Stimulated activated naive CD8-positive, alpha-beta T cell treated with anti-CD3 and anti-CD28 coated beads, Interleukin-15, Interleukin-2, amounts not matched to agents 100 ng/mL and 50 ng/mL, for 24 hours (primary cell): Measurements from ENCODE around the gene ZNF106.

Experiments used
- H3K27ac Mint-ChIP-seq: one replicate; pipeline ENCODE4 v1.8.0; 2021; ENCODE audit warnings: mild to moderate bottlenecking, mixed read lengths
- H3K27me3 Mint-ChIP-seq: one replicate; pipeline ENCODE4 v1.8.0; 2021; ENCODE audit warnings: mixed read lengths
- H3K36me3 Mint-ChIP-seq: one replicate; pipeline ENCODE4 v1.8.0; 2021; ENCODE audit warnings: low read depth, mixed read lengths
- H3K4me1 Mint-ChIP-seq: one replicate; pipeline ENCODE4 v1.8.0; 2021; ENCODE audit warnings: low read depth, mixed read lengths
- H3K4me3 Mint-ChIP-seq: one replicate; pipeline ENCODE4 v1.8.0; 2021; ENCODE audit warnings: mild to moderate bottlenecking, mixed read lengths
- H3K9me3 Mint-ChIP-seq: one replicate; pipeline ENCODE4 v1.8.0; 2021; ENCODE audit warnings: mixed read lengths

Gene ZNF106

DNA sequence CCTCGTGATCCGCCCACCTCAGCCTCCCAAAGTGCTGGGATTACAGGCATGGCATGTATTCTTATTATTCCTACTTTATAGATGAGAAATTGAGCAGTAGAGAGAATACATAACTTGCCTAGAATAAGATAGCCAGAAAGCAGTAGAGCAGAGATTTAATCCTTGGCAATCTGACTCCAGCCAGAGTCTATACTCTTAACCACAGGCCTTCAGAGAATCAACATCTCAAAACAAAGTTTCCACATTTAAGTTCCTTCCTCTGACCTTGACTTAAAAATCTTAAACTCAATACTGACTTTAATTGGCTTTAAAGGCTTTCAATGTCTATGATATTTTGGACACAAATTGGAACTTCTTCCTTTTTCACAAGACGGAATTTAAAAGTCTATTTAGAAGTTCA, 37.1 kb downstream of the ZNF106 start:
- H3K9me3 Mint-ChIP-seq, result no peaks in the 10 kb centered on the region
- no peak overlapping the region for H3K4me3 Mint-ChIP-seq
- peaks cover 45% of the 10 kb centered on the region for H3K36me3 Mint-ChIP-seq
- H3K27me3 Mint-ChIP-seq, result no peaks in the 10 kb centered on the region
- peaks cover 9% of the 10 kb centered on the region for H3K4me1 Mint-ChIP-seq
- no peak overlapping the region for H3K27ac Mint-ChIP-seq

DNA sequence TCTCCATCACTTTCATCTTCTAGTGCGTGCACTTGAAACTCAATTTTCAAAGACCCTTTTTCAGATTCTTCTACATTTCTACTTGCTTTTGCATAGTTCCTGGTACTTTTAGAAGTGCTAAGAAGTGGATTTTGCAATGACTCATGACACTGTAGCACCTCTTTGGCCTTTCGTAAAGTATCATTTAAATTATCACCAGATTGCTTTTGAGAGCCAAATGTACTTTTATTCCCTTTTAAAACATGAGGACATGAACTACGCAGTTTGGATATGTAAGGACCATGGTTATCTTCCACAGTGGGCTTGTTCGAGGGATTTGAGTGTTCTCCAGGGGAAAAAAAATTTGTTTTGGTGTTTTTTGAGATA, 40.5 kb downstream of the ZNF106 start:
- Mint-ChIP-seq H3K9me3 (no peaks in the 10 kb centered on the region), H3K27me3 (no peaks in the 10 kb centered on the region), H3K4me3 (no peak overlapping the region), H3K36me3 (peaks cover 52% of the 10 kb centered on the region), H3K4me1 (no peaks in the 10 kb centered on the region), H3K27ac (no peak overlapping the region)

DNA sequence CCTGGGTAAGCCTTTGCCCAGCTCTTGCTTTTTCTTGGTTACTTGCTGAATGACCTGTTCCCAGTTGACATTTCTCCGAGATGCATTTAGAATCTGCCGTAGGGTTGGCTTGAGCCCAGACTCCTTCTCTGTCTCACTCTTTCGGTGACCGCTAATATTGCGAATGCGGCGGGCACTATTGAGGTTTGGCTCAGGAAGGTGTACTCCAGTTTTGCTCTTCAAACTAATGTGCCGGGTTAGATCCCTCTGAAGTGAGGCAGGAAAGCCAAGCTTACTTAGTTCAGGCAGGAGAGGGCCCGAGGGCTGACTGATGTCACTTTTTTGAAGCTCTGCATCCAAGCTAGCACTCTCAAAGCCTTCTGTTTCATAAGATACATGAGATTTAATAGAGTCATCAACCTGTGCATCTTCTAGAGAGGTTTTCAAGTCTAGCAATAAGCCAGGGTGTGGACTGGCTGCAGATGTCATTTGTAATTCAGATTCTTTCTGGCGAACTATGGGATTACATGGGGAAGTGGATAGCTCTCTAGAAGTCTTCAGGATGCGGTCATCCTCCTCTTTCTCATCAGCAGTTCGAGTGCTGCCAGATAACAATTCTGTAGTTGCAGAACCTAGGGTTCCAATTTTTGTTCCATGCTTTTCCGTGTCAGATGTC, 41.0 kb downstream of the ZNF106 start:
- no peaks in the 10 kb centered on the region for H3K9me3 Mint-ChIP-seq

DNA sequence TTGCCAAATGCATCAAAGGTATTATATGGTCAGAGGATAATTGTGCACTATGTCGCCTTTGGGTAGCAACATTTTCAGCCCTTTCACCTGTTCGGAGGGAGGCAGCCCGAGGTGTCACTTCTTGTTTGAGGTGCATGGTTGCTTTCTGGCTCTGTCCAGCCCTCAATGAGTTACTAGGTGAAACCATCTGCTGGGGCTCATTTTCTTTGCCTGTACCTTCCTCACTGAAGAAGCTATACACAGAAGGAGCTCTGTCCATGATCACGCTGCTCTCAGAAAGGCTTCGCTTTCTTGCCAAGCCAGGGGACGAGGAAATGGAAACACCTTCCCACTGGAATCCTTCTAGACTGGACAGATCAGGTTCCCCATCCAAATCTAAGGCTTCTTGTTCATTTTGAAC, 42.7 kb downstream of the ZNF106 start:
- Mint-ChIP-seq H3K27me3 (no peaks in the 10 kb centered on the region), H3K36me3 (peaks cover 57% of the 10 kb centered on the region), H3K4me3 (no peak overlapping the region), H3K9me3 (no peaks in the 10 kb centered on the region), H3K4me1 (no peaks in the 10 kb centered on the region), H3K27ac (no peak overlapping the region)

More for the DNA sequence above, 41.0 kb downstream of the ZNF106 start:
- Mint-ChIP-seq H3K27ac (no peak overlapping the region), H3K4me3 (no peak overlapping the region), H3K36me3 (peaks cover 57% of the 10 kb centered on the region), H3K4me1 (no peaks in the 10 kb centered on the region), H3K27me3 (no peaks in the 10 kb centered on the region)

DNA sequence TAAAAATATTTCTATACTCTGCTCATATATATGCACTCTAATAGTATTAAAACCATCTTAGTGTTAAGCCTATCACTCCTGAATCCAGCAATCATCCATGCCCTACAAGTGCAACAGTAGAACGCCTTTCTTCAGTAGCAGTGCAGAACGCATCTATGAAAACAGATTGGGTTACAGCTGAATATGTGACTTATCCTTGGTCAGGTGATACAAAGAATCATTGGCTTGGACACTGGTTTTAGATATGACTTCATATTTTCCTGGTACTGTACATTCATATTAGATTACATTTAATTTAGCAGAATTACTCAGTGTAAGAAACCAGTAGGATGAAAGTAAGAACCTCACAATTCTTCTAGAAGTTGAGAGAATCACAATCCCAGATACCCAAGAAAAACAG, 43.3 kb downstream of the ZNF106 start:
- Mint-ChIP-seq H3K4me3 (no peak overlapping the region), H3K9me3 (no peaks in the 10 kb centered on the region), H3K4me1 (no peaks in the 10 kb centered on the region), H3K36me3 (peaks cover 57% of the 10 kb centered on the region), H3K27me3 (no peaks in the 10 kb centered on the region), H3K27ac (no peak overlapping the region)

DNA sequence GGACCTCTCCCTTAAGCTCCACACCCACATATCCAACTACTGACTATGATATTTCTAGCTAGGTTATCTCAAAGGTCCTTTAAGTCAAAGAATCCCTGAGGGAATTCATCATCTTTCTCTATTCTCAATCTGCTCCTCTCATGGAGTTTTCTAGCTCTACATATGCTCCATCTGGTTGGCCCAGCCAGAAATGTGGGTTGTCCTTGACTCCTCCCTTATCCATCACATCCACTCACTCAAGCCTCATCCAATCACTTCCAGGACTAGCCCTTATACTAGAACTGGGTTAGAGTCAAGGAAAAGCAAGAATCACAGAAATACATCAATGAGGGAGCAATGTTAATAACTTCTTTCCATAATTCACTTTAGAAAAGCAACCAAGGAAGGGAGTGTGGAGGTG, 45.4 kb downstream of the ZNF106 start:
- H3K36me3 Mint-ChIP-seq, result peaks cover 45% of the 10 kb centered on the region

DNA sequence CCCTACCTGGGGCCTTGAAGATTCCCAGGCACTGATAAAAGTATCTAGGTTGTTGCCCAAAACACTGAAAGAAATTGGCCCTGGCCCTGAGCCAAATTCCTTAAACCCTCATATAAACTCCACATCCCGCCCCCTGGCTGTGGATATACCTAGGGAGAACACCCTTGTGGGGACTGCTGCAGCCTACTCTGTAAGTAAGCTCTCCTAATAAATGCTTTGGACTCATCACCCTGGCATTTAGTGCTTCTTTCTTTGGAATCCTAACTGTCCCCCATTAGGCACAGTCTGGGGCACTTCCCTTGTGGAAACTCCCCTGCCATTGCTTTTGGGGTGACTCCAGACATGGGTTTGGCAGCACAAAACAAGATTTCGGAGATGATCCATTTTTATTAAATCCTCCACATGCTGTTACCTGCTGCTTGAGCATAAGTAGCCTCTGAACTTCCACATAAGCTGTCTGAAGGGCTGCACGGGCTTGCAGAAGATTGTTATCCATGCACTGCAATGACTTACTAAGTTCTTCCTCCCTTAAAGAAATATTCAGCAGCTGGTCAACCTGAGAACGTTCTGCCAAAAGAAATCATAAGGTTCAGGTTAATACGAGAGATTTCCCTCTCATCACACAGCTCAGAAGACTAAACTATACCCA, 46.4 kb downstream of the ZNF106 start:
- Mint-ChIP-seq H3K9me3 (no peaks in the 10 kb centered on the region), H3K4me3 (no peak overlapping the region), H3K36me3 (peaks cover 41% of the 10 kb centered on the region), H3K27ac (no peak overlapping the region), H3K27me3 (no peaks in the 10 kb centered on the region), H3K4me1 (no peaks in the 10 kb centered on the region)

More for the DNA sequence above, 45.4 kb downstream of the ZNF106 start:
- Mint-ChIP-seq H3K27me3 (no peaks in the 10 kb centered on the region), H3K4me1 (no peaks in the 10 kb centered on the region), H3K4me3 (no peak overlapping the region), H3K9me3 (no peaks in the 10 kb centered on the region), H3K27ac (no peak overlapping the region)

DNA sequence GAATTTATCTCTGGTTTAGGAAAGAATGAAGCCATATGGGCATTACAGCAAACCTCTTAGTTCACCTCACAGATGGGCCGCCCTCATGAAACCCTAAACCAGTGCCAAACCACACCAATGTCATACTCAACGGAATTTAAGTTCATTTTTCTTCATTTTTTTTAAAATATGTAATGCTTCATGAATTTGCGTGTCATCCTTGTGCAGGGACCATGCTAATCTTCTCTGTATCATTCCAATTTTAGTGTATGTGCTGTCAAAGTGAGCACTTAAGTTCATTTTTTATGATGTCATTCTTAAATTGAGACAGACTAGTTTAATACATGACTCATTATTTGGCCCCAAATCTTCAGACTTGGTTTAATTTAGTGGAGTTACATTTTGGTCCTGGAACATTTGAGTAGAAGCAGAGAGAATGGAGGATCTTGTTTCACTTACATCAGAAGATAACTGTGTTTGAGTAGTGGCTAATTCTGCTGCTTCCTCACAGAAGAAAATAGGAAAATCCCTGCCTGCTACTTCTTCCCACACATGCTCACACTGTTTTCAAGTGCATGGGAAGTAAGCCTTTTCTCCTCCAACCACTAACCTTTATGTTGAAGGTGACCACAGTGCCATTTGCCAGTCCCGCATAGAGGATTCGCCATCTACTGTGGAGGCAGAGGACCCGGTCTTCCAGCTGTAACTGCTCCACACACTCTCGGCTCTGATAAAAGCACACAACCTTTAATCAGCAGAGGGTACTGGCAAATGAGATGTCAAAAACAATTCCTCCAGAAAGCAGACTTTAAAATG, 63.3 kb downstream of the ZNF106 start:
- Mint-ChIP-seq H3K27me3 (no peaks in the 10 kb centered on the region), H3K27ac (peak overlapping the region; percentile 83), H3K4me3 (no peak overlapping the region), H3K36me3 (peaks cover 63% of the 10 kb centered on the region), H3K9me3 (no peaks in the 10 kb centered on the region), H3K4me1 (peaks cover 21% of the 10 kb centered on the region)

DNA sequence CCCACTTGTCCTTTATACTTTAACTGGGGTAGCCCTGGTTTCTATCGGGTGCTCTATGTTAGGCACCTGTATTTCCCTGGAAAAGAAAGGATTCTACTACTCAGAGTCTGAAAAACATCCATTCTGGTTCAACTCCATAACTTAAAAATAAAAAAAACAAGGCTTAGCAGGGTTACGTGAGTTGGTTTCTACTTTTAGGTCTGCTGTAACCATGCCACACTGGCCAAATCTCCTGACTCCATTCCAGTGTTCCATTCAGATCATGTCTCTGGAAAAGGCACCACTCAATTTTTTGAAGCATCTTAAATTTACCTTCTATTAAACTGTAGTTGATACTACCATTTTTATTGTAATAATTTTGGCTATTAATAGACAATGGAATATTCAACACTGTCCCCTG, 69.6 kb downstream of the ZNF106 start:
- Mint-ChIP-seq H3K9me3 (no peaks in the 10 kb centered on the region), H3K36me3 (peaks cover 66% of the 10 kb centered on the region), H3K4me1 (no peaks in the 10 kb centered on the region), H3K27me3 (no peaks in the 10 kb centered on the region), H3K4me3 (no peak overlapping the region), H3K27ac (no peak overlapping the region)

DNA sequence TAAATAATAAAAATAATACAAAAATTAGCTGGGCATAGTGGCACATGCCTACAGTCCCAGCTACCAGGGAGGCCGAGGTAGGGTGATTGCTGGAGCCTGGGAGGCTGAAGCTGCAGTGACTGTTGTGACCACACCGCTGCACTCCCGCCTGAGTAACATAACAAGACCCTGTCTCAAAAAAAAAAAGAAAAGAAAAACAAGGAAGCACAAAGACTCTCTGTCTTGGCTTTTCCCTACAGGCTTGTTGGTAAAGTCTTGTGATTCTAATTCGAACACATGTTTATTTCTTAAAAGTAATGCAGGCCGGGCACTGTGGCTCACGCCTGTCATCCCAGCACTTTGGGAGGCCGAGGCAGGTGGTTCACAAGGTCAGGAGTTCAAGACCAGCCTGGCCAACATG, 71.6 kb downstream of the ZNF106 start:
- Mint-ChIP-seq H3K4me3 (no peak overlapping the region), H3K27me3 (no peaks in the 10 kb centered on the region), H3K9me3 (no peaks in the 10 kb centered on the region), H3K27ac (no peak overlapping the region), H3K4me1 (no peaks in the 10 kb centered on the region), H3K36me3 (peaks cover 53% of the 10 kb centered on the region)

DNA sequence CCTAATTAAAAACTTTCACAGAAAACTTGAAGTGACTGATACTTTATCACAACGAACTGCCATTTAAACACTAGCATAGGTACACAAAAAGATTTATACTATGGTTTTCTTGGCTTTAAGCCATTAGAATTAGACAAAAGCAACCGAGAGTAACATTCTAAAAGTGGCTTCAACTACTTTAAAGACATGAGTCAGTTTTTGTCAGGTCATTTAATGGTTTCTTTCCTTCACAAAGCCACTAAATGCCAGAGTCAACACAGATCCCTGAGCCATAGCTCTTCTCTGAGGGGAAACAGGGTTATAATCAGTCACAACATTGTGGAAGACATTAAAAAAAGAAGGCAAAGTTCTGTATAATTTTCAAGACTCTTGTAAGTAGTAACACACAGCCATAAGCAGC, 77.0 kb downstream of the ZNF106 start:
- Mint-ChIP-seq H3K9me3 (no peaks in the 10 kb centered on the region), H3K27me3 (no peaks in the 10 kb centered on the region), H3K27ac (no peak overlapping the region), H3K4me3 (no peak overlapping the region), H3K4me1 (no peaks in the 10 kb centered on the region), H3K36me3 (peaks cover 31% of the 10 kb centered on the region)

DNA sequence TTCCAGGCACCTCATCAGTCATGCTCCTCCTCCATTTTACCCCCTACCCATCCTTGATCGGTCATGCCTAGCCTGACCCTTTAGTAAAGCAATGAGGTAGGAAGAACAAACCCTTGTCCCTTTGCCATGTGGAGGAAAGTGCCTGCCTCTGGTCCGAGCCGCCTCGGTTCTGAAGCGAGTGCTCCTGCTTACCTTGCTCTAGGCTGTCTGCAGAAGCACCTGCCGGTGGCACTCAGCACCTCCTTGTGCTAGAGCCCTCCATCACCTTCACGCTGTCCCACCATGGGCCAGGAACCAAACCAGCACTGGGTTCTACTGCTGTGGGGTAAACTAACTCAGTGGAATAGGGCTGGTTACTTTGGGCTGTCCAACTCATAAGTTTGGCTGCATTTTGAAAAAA, 79.1 kb downstream of the ZNF106 start:
- Mint-ChIP-seq H3K36me3 (peaks cover 20% of the 10 kb centered on the region), H3K9me3 (no peaks in the 10 kb centered on the region), H3K27me3 (no peaks in the 10 kb centered on the region), H3K27ac (no peak overlapping the region), H3K4me1 (no peaks in the 10 kb centered on the region), H3K4me3 (no peak overlapping the region)

DNA sequence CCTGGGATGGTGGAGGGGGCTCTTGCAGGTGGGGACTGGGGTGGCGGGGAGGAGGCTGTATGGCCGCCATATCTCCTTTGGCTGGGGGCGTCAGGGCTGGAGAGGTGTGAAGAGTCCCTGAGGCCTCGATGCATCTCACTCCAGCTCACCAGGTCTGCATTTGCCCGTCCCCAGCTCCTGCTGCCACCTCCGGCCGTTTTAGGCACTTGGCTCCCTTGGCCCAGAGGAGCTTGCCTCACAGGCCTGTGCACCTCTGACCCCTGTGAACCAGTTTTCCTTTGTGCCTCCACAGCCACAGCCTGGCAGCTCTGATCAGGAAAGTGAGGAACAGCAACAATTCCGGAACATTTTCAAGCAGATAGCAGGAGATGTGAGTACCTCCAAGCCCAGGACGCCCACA, 81.9 kb downstream of the ZNF106 start:
- H3K27ac Mint-ChIP-seq, result no peak overlapping the region
- peaks cover 9% of the 10 kb centered on the region for H3K36me3 Mint-ChIP-seq
- H3K9me3 Mint-ChIP-seq, result no peaks in the 10 kb centered on the region
- no peaks in the 10 kb centered on the region for H3K4me1 Mint-ChIP-seq
- no peak overlapping the region for H3K4me3 Mint-ChIP-seq
- H3K27me3 Mint-ChIP-seq, result no peaks in the 10 kb centered on the region

DNA sequence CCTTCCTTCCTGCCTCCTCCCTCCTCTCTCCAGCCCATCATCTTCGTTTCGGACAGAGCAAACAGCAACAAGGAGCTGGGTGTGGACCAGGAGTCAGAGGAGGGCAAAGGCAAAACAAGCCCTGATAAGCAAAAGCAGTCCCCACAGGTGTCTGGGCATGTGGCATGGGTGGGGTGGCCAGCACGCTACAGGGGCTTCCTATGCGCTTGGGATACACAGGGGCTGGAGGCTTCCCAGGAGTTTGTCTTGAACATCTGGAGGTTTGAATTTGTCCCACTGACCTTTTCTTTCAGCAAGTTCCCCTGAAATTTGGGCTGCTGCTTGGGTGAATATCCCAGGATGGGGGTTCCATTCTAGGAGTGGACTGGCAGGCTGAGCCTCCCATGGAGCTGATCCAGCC, 82.8 kb downstream of the ZNF106 start:
- no peaks in the 10 kb centered on the region for H3K9me3 Mint-ChIP-seq
- H3K36me3 Mint-ChIP-seq, result peaks cover 7% of the 10 kb centered on the region
- no peaks in the 10 kb centered on the region for H3K27me3 Mint-ChIP-seq
- H3K27ac Mint-ChIP-seq, result no peak overlapping the region
- H3K4me1 Mint-ChIP-seq, result no peaks in the 10 kb centered on the region
- no peak overlapping the region for H3K4me3 Mint-ChIP-seq

DNA sequence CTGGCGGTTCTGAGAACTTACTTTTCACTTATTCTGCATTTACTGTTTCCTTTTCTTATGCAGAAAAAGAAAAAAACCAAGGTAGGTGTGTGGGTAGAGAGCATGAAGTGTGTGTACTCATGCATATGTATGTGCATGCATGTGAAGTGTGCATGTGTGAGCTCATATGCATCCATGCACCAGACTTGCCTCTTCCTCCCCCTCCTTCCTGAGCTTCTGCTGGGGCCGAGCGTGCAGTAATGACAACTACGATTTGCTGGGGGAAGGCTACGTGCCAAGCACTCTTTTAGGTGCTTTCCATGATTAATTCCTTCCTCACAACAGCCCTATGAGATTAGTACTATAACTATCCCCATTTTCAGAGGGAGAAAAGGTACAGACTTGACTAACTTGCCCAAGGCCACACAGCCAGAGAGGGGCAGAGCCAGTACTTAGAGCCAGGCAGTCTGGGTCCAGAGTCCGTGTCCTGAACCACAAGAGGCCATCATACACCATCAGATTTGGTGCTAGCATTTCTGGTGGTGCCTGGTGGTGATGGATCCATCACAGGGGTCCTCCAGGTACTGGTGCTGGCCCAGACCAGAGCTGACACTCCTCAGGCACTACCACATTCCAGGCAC, 85.0 kb downstream of the ZNF106 start:
- Mint-ChIP-seq H3K27me3 (no peaks in the 10 kb centered on the region), H3K27ac (no peak overlapping the region), H3K36me3 (no peaks in the 10 kb centered on the region), H3K4me1 (no peaks in the 10 kb centered on the region), H3K4me3 (no peak overlapping the region), H3K9me3 (no peaks in the 10 kb centered on the region)
